GM19239 (cell line): ENCODE results near the gene NFKBIE.
A peak's percentile ranks its signal among the peaks of the same experiment; 100 is the strongest.

Experiments used
- DNase-seq: peaks from one replicate; pipeline ENCODE4 v3.0.0; 2011; ENCODE audit warnings: low spot score; ENCODE audit not compliant: insufficient read length
- FAIRE-seq: peaks from 2 replicates; lab custom pipeline; 2011; peaks lifted over from hg19 to GRCh38; lab: Jason Lieb, UNC

NFKBIE gene

GRCh38 chr6:44229376-44230033, 35.8 kb downstream of the NFKBIE start:
- DNase-seq (no peak), FAIRE-seq (no peak)

DNA sequence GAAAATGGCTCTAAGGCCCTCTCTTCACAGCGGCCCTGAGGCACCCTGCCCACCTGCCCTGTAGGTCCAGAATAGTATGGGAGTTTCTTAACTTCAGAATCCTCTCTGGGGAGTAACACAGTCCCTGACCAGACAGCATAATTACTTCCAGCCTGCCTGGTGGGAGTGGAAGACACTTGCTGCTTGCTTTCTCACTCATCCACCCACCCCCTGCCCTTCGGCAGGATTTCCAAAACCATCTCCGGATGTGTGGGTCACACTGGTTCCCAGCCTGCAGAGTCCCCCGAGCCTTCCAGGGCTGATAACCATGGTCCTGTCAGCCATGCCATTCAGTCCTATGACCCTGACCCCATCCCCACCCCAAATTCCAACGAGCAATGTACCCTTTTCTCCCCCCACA, 36.5 kb downstream of the NFKBIE start:
- no peak for DNase-seq
- FAIRE-seq = no peak

DNA sequence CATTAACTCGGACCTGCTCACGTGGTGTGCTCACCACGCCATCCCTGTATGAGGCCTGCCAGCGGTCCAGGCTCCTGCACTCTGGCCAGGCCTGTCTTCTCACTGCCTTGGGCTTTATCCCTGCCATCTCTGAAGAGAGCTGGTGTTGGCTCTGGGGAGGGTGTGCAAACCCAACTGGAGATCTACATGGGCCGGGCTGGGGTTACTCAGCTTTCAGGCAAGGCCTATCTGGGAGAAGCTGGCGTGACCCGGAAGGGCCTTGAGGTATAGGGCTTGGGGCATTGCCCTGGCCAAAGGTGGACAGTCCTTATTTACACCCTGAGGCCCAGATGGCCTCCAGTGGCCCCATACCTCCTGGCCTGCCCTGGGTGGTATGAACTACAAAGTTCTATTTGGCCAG, 36.9 kb downstream of the NFKBIE start:
- DNase-seq (no peak), FAIRE-seq (no peak)

DNA sequence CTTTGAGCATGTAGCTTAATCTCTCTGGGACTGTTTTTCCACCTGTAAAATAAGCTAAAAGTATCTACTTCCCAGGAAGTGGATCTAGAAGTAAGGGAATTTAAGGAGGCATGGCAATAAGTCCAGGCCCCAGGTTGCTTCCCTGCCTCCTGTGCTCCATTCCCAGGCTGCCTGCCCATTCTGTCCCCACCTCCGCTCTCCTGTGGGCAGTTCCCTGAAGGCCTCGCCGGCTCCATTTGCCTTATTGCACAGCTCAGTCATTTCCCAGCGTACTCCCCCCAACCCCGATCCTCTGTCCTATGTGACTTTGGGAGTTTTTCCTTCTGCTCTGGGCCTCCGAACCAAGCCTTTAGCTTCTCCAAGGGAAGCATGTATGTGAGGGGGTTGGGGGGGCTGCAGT, 37.3 kb downstream of the NFKBIE start:
- DNase-seq (no peak), FAIRE-seq (no peak)

DNA sequence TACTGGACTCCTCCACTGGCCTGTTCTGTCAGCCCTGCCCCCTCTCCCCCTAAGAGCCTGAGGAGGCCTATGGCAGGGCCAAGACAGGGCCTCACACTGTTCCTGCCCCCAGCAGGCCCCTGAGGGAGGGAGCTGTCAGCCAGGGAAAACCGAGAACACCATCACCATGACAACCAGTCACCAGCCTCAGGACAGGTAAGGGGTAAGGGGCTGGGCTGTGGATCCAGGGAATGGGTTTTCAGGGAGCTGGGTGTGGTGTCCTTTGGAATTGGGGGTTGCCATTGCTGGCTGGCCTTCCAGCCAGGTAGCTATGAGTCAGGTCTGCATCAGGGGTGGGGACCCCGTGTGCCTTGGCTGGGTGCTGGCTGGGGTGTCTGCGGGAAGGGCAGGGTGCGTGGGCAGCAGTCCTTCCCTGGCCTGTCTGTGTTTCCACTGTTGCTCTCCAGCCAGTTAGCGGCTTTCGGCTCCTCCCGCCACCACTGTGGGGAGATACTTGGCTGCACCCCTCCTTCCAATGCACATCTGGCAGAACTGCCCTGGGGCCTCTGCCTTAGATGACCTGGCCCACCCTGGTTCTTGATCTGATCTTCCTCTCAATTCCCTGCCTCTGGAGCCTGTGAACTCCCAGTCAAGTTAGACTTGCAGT, 38.1 kb downstream of the NFKBIE start:
- FAIRE-seq (no peak), DNase-seq (no peak)

DNA sequence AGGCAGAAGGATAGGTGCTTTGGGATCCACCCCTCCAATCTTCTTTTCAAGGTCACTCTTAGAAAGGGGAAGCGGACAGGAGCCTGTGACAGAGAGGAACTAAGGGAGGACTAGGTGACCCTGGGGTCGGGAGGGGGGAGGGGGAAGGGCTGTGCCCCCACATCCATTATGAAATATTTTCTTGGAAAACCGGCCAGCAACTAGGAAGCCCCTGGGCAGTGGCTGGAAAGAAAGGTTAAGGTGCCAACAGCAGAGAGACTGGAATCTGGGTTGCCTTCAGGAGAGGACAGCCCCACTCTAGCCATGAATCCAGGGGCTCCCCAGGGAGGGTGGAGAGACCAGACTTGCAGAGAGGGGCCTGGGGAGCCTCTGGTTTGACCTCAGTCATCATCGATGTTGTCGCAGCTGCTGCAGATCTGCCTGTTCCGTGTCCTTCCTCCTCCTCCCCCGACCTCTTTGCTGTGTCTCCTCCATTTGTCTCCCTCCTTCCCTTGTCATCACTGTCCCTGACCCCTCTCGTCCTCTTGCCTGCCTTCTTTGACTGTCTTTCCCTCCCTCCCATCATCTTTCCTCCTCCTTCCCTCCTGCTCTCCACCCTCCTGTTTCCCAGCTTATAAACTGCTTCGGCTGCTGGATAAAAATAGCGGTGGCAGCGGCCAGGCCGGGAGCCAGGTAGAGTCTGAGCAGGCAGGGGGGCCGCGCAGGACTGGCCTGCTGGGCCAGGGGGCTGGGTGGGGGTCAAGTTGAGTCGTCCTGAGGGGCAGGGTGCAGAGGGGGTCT, 38.8 kb downstream of the NFKBIE start:
- no peak for FAIRE-seq
- DNase-seq = no peak

- DNase-seq = no peak
- FAIRE-seq = no peak
These were observed 39.6 kb downstream of the NFKBIE start for GRCh38 chr6:44225579-44226325.

- FAIRE-seq = no peak
- DNase-seq = no peak
These were observed 40.4 kb downstream of the NFKBIE start for GRCh38 chr6:44224965-44225305.

DNA sequence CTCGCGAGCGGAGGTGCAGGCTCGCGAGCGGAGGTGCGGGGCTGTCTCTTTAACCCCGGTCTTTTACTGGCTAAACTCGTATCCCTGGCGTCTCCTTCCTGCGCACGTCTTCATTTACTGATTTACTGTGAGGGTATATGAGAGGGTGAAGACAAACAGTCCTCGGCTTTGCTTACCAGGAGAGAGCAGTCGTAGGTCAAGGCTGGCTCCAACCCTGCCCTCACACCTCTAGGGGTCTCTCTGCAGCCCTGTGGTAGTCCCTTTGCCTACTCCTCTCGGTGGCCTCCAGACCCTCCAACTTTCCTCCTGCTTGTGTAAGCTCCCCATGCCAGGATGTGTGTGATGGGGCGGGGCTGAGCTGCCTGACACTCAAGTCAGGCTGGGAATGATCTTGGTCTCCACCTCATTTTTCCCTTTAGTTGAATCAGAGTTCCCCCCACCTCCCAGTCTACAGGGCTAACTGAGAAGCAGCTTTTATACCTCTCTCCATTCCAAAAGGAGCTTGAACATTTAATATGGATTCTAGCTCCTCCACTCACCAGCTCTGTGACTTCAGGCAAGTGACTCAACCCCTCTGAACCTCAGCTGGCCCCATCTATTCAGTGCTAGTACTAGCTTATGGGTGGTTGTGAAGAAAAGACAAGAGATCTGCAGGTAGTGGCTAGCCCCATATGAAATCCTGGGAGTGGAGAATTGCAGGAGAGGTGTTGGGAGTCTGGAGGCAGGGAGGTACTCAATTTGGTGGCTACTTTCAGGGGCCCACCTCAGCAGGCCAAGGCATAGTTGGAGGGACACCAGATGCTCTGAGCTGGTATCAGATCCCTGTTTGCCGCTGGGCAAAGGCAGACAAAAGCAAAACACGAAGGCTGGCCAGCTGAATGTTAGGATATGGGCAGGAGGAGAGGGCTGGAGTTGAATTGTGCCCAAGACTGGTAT, 41.1 kb downstream of the NFKBIE start:
- no peak for FAIRE-seq
- DNase-seq = no peak

DNA sequence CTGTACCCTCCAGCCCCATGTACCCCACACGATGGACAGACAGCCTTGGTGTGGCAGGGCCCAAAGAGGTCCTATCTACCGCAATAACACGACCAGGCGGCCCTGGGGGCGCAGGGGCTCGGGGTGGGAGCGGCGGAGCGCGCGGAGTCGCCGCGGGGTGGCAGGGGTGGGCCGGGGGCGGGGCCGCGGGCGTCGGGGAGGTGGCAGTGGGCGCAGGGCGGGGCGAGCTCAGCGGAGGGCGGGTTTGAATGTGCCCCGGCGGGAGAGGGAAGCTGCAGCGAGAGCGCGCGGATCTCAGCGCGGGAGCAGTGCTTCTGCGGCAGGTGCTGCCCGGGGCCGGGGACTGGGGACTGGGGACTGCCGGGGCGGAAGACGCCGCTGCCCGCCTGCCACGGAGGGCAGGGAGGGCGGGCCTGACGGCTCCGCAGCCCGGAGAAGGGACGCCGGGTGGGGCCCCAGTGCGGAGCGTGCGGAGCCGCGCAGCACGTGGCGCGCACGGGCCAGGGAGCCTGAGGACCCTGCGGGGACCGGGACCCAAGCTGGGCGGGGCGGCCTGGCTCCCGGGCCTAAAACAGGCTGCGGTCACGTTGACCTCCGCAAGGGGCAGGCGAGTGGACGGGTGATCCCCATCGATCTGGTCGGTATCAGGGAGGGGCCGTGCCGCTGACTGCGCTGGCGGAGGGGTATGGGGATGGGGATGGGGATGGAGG, 41.9 kb downstream of the NFKBIE start, which contains the start of gene SLC29A1:
SLC29A1 (plus strand) TSS at position 277 of the 710 bp plus-strand sequence. CDS start 3,719 bp downstream, outside the sequence.
- DNase-seq = peak; percentile 91
- FAIRE-seq = no peak

GRCh38 chr6:44222486-44223318, 42.6 kb downstream of the NFKBIE start:
- DNase-seq (no peak), FAIRE-seq (no peak)

GRCh38 chr6:44221961-44222335, 43.4 kb downstream of the NFKBIE start:
- no peak for DNase-seq
- no peak for FAIRE-seq

DNA sequence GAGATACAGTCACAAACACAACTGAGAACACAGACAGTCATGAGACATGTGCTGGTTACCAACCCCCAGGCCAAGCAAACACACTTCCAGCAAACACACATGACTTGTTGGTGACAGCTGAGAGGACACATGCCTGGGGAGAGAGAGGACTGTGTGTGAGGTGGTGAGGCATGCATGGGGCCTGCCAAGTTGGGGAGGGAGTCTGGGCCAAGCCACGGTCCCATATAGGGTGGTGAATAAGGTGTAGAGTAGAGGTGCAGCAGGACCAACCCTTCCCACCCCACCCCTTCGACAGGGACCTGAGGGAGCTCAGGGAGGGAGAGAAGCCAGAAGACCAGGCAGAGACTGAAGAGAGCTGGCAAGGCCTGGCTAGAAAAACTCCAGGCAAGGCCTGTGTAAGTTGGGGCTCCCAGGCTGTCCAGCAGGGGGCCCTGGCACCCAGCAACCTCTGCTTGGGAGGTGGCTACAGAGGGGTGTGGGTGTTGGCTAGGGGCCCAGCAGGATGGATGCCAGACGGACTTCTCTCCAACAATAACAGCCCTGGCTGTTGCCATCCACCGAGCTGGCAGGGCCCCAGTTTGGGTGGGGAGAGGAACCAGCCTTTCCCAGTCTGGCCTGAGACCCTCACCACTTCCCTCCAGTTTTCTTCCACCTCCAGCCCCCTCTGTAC, 43.9 kb downstream of the NFKBIE start:
- DNase-seq (peak; percentile 78), FAIRE-seq (no peak)

DNA sequence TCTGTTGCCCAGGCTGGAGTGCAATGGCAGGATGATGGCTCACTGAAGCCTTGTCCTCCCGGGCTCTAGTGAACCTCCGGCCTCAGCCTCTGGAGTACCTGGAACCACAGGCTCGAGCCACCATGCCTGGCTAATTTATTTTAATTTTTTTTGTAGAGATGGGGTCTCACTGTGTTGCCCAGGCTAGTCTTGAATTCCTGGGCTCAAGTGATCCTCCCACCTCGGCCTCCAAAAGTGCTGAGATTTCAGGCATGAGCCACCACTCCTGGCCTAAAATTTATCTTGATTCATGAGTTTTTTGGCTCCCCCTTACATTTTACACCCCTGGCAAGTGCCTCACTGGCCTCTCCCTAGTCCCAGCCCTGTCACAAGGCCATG, 44.4 kb downstream of the NFKBIE start:
- DNase-seq = no peak
- no peak for FAIRE-seq

DNA sequence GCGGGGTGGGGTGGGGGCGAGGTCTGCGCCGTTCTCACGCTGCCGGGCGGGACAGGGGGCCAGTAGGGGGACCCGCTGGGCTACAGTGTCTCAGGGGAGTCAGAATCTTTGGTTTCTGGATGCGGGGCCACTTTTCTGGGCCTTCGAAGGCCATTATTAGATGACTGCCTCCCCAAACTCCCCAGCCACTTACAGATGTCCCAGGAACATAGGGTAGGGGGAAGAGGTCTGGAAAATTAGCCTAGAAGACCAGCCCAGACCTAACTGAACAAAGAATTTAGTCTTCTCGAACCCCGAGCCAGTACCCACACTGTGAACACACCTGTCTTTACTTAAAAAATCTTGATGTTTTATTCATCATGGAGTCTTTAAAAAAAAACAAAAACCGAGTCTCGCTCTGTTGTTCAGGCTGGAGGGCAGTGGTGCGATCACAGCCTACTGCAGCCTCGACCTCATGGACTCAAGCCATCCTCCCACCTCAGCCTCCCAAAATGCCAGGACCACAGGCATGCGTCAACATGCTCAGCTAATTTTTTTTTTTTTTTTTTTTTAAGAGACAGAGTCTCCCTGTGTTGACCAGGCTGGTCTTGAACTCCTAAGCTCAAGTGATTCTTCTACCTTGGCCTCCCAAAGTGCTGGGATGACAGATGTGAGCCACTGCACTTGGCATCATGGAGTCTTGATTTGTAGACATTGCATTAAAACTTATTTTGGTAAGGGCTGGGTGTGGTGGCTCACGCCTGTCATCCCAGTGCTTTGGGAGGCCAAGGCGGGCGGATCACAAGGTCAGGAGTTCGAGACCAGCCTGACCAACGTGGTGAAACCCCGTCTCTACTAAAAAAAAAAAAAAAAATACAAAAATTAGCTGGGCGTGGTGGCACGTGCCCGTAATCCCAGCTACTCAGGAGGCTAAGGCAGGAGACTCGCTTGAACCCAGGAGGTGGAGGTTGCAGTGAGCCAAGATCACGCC, 45.3 kb downstream of the NFKBIE start:
- DNase-seq = no peak
- FAIRE-seq = no peak

GRCh38 chr6:44219053-44219814, 46.1 kb downstream of the NFKBIE start:
- no peak for FAIRE-seq

More at GRCh38 chr6:44219053-44219814, 46.1 kb downstream of the NFKBIE start:
- peak; percentile 78 for DNase-seq
